CD4-positive, alpha-beta T cell (primary cell): ENCODE data around the gene FIBCD1. TPM values are rescaled to one million over a fixed set of nuclear protein-coding genes. Genes with fewer than 3 reads are reported as not detected.

Source experiments
- ATAC-seq: fragments of 200-7000 bp; cut with Tn5 transposase; one replicate; pipeline ENCODE4 v1.10.0; 2022; ENCODE audit warnings: mild to moderate bottlenecking; ENCODE audit not compliant: poor library complexity
- CTCF ChIA-PET: fragments of 350-600 bp; sonication (Branson Sonifier 250); formaldehyde crosslinking; loops from one replicate; lab custom pipeline; 2021; ENCODE audit warnings: antibody characterized with exemption, inconsistent platforms; lab: Charles Lee
- POLR2A ChIA-PET: fragments of 350-600 bp; sonication (Branson Sonifier 250); formaldehyde crosslinking; loops from one replicate; lab custom pipeline; 2021; ENCODE audit warnings: antibody characterized with exemption, inconsistent platforms; lab: Charles Lee
- DNase-seq, 14 experiments: peaks; one replicate each; pipeline ENCODE4 v3.0.0-alpha.2; 2013 to 2020; ENCODE audit warnings: mixed read lengths in 2 of 14
- H3K27ac ChIP-seq, 2 donors: one replicate each; pipeline versions ENCODE4 v1.5.1 to v1.7.0; 2013; ENCODE audit warnings: low read length in 2 of 2, low read depth in 1 of 2, mild to moderate bottlenecking in 1 of 2
- H3K27me3 ChIP-seq, 2 experiments: 1 replicate in 1 of 2; 2 replicates in 1 of 2; pipeline versions ENCODE4 v1.6.1 to v1.7.0; 2013; ENCODE audit warnings: low read length in 2 of 2, control low read depth in 1 of 2, mild to moderate bottlenecking in 1 of 2, moderate library complexity in 1 of 2; ENCODE audit not compliant: insufficient read depth in 2 of 2, control insufficient read depth in 1 of 2
- H3K36me3 ChIP-seq: one replicate; pipeline ENCODE4 v1.6.1; 2013; ENCODE audit warnings: low read length, control low read depth; ENCODE audit not compliant: insufficient read depth
- H3K4me1 ChIP-seq: one replicate; pipeline ENCODE4 v1.6.1; 2013; ENCODE audit warnings: low read length, control low read depth; ENCODE audit not compliant: insufficient read depth
- H3K4me3 ChIP-seq: one replicate; pipeline ENCODE4 v1.5.1; 2013; ENCODE audit warnings: mild to moderate bottlenecking, low read length, moderate library complexity
- H3K9me3 ChIP-seq, 2 experiments: 1 replicate in 1 of 2; 2 replicates in 1 of 2; pipeline versions ENCODE4 v1.6.1 to v1.7.0; 2013; ENCODE audit warnings: low read length in 2 of 2, mild to moderate bottlenecking in 2 of 2, control low read depth in 1 of 2, moderate library complexity in 1 of 2; ENCODE audit not compliant: control insufficient read depth in 1 of 2, insufficient read depth in 1 of 2
- H3K27ac Mint-ChIP-seq: one replicate; pipeline ENCODE4 v1.8.0; 2020; ENCODE audit warnings: mixed read lengths
- H3K27me3 Mint-ChIP-seq: one replicate; pipeline ENCODE4 v1.8.0; 2021; ENCODE audit warnings: mixed read lengths
- H3K36me3 Mint-ChIP-seq: one replicate; pipeline ENCODE4 v1.8.0; 2021; ENCODE audit warnings: low read depth, mixed read lengths
- H3K4me1 Mint-ChIP-seq: one replicate; pipeline ENCODE4 v1.8.0; 2021; ENCODE audit warnings: low read depth, mixed read lengths
- H3K4me3 Mint-ChIP-seq: one replicate; pipeline ENCODE4 v1.8.0; 2020; ENCODE audit warnings: mild to moderate bottlenecking, mixed read lengths
- H3K9me3 Mint-ChIP-seq: one replicate; pipeline ENCODE4 v1.8.0; 2020; ENCODE audit warnings: mixed read lengths
- CTCF ChIP-seq: fragments of 200-600 bp; IDR thresholded peaks from one replicate; pipeline ENCODE4 v1.8.0; 2022; ENCODE audit warnings: antibody characterized with exemption, mild to moderate bottlenecking
- intact Hi-C, 2 experiments: fragments of 100-400 bp; cut with DNase I in 1 of 2; cut with micrococcal nuclease in 1 of 2; formaldehyde crosslinking; loops; one replicate each; pipeline versions ENCODE4 v1.15.1 to v1.9.0; 2023 to 2025; cut with DNase I, micrococcal nuclease
- total RNA-seq, 174 experiments: library from RNA in 2 of 174; stranded (reverse) in 2 of 174; gene quantifications; one replicate each; pipeline ENCODE4 v1.2.3 and lab custom pipeline; 2021 to 2026

FIBCD1 gene
- total RNA-seq, 2 experiments from 2014 or later: not detected

GRCh38 chr9:130946766-130947617, 7.9 kb upstream of the FIBCD1 start:
- Histone ChIP-seq H3K4me1 (no peaks in the 10 kb centered on the region), H3K36me3 (no peaks in the 10 kb centered on the region), H3K27ac (no peak overlapping the region), H3K27me3 (peaks cover 0 to 4% of the 10 kb centered on the region in 2 experiments), H3K4me3 (no peak overlapping the region), H3K9me3 (peaks cover 0 to 12% of the 10 kb centered on the region in 2 experiments)
- H3K36me3 Mint-ChIP-seq: no peaks in the 10 kb centered on the region
- ATAC-seq (no peak), DNase-seq (no peak)
- POLR2A ChIA-PET: no interaction called here
- CTCF ChIA-PET: no interaction called here
- H3K9me3 Mint-ChIP-seq: no peaks in the 10 kb centered on the region
- H3K27ac Mint-ChIP-seq: no peak overlapping the region
- H3K4me1 Mint-ChIP-seq: no peaks in the 10 kb centered on the region
- peaks cover 63% of the 10 kb centered on the region for H3K27me3 Mint-ChIP-seq
- intact Hi-C loops: no loop called here
- TF ChIP-seq CTCF: no peak
- no peak overlapping the region for H3K4me3 Mint-ChIP-seq

GRCh38 chr9:130945173-130945572, 6.1 kb upstream of the FIBCD1 start:
- Histone ChIP-seq H3K9me3 (peaks cover 0 to 8% of the 10 kb centered on the region in 2 experiments), H3K4me3 (no peak overlapping the region), H3K4me1 (peaks cover 11% of the 10 kb centered on the region), H3K27me3 (peaks cover 17 to 19% of the 10 kb centered on the region in 2 experiments), H3K36me3 (no peaks in the 10 kb centered on the region), H3K27ac (no peak overlapping the region)
- intact Hi-C loops: no loop called here
- ATAC-seq (no peak), DNase-seq (no peak)
- Mint-ChIP-seq H3K9me3 (no peaks in the 10 kb centered on the region), H3K27ac (no peak overlapping the region), H3K36me3 (no peaks in the 10 kb centered on the region), H3K27me3 (peaks cover 69% of the 10 kb centered on the region), H3K4me3 (no peak overlapping the region), H3K4me1 (peaks cover 9% of the 10 kb centered on the region)
- CTCF ChIA-PET: no interaction called here
- POLR2A ChIA-PET: no interaction called here
- TF ChIP-seq CTCF: no peak

GRCh38 chr9:130944510-130945058, 5.5 kb upstream of the FIBCD1 start:
- intact Hi-C loops: no loop called here
- Histone ChIP-seq H3K36me3 (no peaks in the 10 kb centered on the region), H3K9me3 (peaks cover 0 to 5% of the 10 kb centered on the region in 2 experiments), H3K27me3 (peaks cover 20 to 24% of the 10 kb centered on the region in 2 experiments), H3K4me3 (no peak overlapping the region), H3K4me1 (peaks cover 11% of the 10 kb centered on the region), H3K27ac (no peak overlapping the region)
- no peak for ATAC-seq
- CTCF ChIA-PET: no interaction called here
- Mint-ChIP-seq H3K4me1 (peaks cover 9% of the 10 kb centered on the region), H3K4me3 (no peak overlapping the region), H3K27me3 (peaks cover 64% of the 10 kb centered on the region), H3K27ac (no peak overlapping the region), H3K36me3 (no peaks in the 10 kb centered on the region), H3K9me3 (no peaks in the 10 kb centered on the region)
- TF ChIP-seq CTCF: no peak
- POLR2A ChIA-PET: no interaction called here
- no peak for DNase-seq
